Spleen (tissue), 7 donors: ENCODE measurements around the gene CCDC192.

Experiments used
- CTCF ChIP-seq, 11 experiments: fragments of 200-600 bp in 7 of 11; fragments of 450-650 bp in 4 of 11; sonication (generic) in 4 of 11; IDR thresholded peaks in 8 of 11; conservative IDR thresholded peaks in 3 of 11; 1 replicate in 7 of 11; 2 replicates in 4 of 11; pipeline versions ENCODE4 v1.4.0 to v1.8.0; 2016 to 2021; ENCODE audit warnings: antibody characterized with exemption in 11 of 11, inconsistent platforms in 4 of 11, mild to moderate bottlenecking in 1 of 11
- POLR2A ChIP-seq, 3 donors: fragments of 450-650 bp; IDR thresholded peaks; one replicate each; pipeline ENCODE4 v1.5.1; 2017; ENCODE audit warnings: antibody characterized with exemption in 3 of 3, mild to moderate bottlenecking in 1 of 3
- POLR2AphosphoS5 ChIP-seq, 3 donors: sonication (generic); formaldehyde crosslinking; IDR thresholded peaks; one replicate each; pipeline ENCODE4 v1.5.1; 2017; ENCODE audit warnings: antibody characterized with exemption in 3 of 3
- donor health status: DM: no; HTN: no; CAD: no; lungs with moderate emphysema.
- donor health status: DM: no; HTN: no; CAD: no.
- donor health status: DM: no; HTN: no; CAD: no.

- TF ChIP-seq CTCF (IDR thresholded peaks at IDR 0.05 in 8 of 11, conservative IDR thresholded peaks at IDR 0.05 in 3 of 11) (no peak), POLR2AphosphoS5 (IDR thresholded peaks at IDR 0.05) (no peak), POLR2A (IDR thresholded peaks at IDR 0.05) (no peak)
Measured at GRCh38 chr5:127680595-127680994, 22.6 kb upstream of the CCDC192 start.
